Tibial nerve (tissue), 4 donors: ENCODE measurements around the gene PTPRR.
"Not testable (repeated sequence)": the region's sequence is repeated elsewhere in the genome, so short reads cannot be mapped to it uniquely, and the experiment has no call there.

Experiments
- EP300 ChIP-seq, 2 donors: sonication (generic); formaldehyde crosslinking; IDR thresholded peaks; one replicate each; pipeline ENCODE4 v1.6.1; 2017; ENCODE audit warnings: antibody characterized with exemption in 2 of 2, mild to moderate bottlenecking in 1 of 2
- POLR2A ChIP-seq, 2 donors: fragments of 450-650 bp; IDR thresholded peaks; one replicate each; pipeline ENCODE4 v1.6.1; 2017; ENCODE audit warnings: antibody characterized with exemption in 2 of 2, mild to moderate bottlenecking in 2 of 2, moderate library complexity in 2 of 2
- TF ChIP-seq, protein P1 (sequence below), 5 experiments: fragments of 200-600 bp in 3 of 5; fragments of 450-650 bp in 2 of 5; sonication (generic) in 3 of 5; IDR thresholded peaks; one replicate each; pipeline ENCODE4 v1.5.1; 2016 to 2019; ENCODE audit warnings: antibody characterized with exemption in 5 of 5, mild to moderate bottlenecking in 3 of 5, moderate library complexity in 2 of 5

DNA sequence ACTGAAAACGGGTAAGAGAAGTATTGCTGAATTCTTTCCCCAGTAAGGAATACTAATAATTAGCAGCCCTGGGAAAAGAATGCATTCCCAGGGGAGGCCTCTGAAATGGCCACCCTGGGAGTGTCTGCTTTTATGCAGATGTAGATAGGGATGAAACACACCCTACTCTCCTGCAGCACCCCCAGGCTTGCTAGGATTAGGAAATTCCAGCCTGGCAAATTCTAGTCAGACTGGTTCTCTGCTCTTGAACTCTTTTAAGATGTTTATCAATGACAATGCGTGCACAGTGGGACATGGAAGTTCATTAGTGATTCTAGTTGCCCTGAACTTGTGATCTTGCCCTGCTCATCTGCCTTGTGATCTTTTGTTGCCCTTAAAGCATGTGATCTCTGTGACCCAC lies 112.5 kb downstream of the PTPRR start:
- not testable (repeated sequence) for TF ChIP-seq POLR2A, EP300 (IDR thresholded peaks at IDR 0.05)
- TF ChIP-seq, protein P1, sequence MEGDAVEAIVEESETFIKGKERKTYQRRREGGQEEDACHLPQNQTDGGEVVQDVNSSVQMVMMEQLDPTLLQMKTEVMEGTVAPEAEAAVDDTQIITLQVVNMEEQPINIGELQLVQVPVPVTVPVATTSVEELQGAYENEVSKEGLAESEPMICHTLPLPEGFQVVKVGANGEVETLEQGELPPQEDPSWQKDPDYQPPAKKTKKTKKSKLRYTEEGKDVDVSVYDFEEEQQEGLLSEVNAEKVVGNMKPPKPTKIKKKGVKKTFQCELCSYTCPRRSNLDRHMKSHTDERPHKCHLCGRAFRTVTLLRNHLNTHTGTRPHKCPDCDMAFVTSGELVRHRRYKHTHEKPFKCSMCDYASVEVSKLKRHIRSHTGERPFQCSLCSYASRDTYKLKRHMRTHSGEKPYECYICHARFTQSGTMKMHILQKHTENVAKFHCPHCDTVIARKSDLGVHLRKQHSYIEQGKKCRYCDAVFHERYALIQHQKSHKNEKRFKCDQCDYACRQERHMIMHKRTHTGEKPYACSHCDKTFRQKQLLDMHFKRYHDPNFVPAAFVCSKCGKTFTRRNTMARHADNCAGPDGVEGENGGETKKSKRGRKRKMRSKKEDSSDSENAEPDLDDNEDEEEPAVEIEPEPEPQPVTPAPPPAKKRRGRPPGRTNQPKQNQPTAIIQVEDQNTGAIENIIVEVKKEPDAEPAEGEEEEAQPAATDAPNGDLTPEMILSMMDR (IDR thresholded peaks at IDR 0.05): not testable (repeated sequence)
